ENCODE data around the gene RSF1. TPM values are rescaled to one million over a fixed set of nuclear protein-coding genes. Genes with fewer than 3 reads are reported as not detected.

Gene RSF1
- total RNA-seq, 4 donors from 2014 or later = 69.3 to 127 (median 77.0) TPM

- Histone ChIP-seq H3K27me3 (no peaks in the 10 kb centered on the region), H3K36me3 (peaks cover 0 to 39% (median 4%) of the 10 kb centered on the region in 3 donors), H3K27ac (no peak overlapping the region), H3K4me3 (no peak overlapping the region), H3K9me3 (peaks cover 0 to 18% (median 5%) of the 10 kb centered on the region in 4 donors), H3K4me1 (no peaks in the 10 kb centered on the region)
- TF ChIP-seq POLR2A (IDR thresholded peaks at IDR 0.05) = no peak
- no peak for TF ChIP-seq CTCF (IDR thresholded peaks at IDR 0.05)
- no peak for TF ChIP-seq EP300 (IDR thresholded peaks at IDR 0.05)
- DNase-seq (ENCODE audit: low spot score in 2 of 2) = no peak
- 94 to 95% methylated on average over 5 of the region's 5 CpGs for WGBS, 2 donors
These were observed 92.2 kb downstream of the RSF1 start for GRCh38 chr11:77728203-77728786.

GRCh38 chr11:77726524-77726923 lies 94.0 kb downstream of the RSF1 start:
- peaks cover 0 to 42% (median 0%) of the 10 kb centered on the region in 3 donors for H3K36me3 ChIP-seq
- H3K9me3 ChIP-seq = peaks cover 0 to 13% (median 5%) of the 10 kb centered on the region in 4 donors
- no peak for DNase-seq (ENCODE audit: low spot score in 2 of 2)
- no peak overlapping the region for H3K27ac ChIP-seq
- H3K4me1 ChIP-seq = no peaks in the 10 kb centered on the region
- H3K27me3 ChIP-seq = no peaks in the 10 kb centered on the region
- TF ChIP-seq POLR2A (IDR thresholded peaks at IDR 0.05) = no peak
- WGBS, 2 donors = 89% methylated on average over 2 of the region's 2 CpGs
- no peak overlapping the region for H3K4me3 ChIP-seq

- no peaks in the 10 kb centered on the region for H3K27me3 ChIP-seq
- WGBS, 2 donors = 73 to 78% methylated on average over 3 of the region's 3 CpGs
These were observed 95.1 kb downstream of the RSF1 start for GRCh38 chr11:77725433-77725832.

GRCh38 chr11:77724636-77725035 lies 95.9 kb downstream of the RSF1 start:
- H3K9me3 ChIP-seq = no peaks in the 10 kb centered on the region

More at GRCh38 chr11:77725433-77725832, 95.1 kb downstream of the RSF1 start:
- no peak overlapping the region for H3K27ac ChIP-seq
- H3K9me3 ChIP-seq = peaks cover 0 to 3% (median 1%) of the 10 kb centered on the region in 4 donors
- H3K4me1 ChIP-seq = no peaks in the 10 kb centered on the region
- no peak overlapping the region for H3K4me3 ChIP-seq
- peaks cover 0 to 34% (median 0%) of the 10 kb centered on the region in 3 donors for H3K36me3 ChIP-seq
- DNase-seq (ENCODE audit: low spot score in 2 of 2) = no peak
- no peak for TF ChIP-seq EP300 (IDR thresholded peaks at IDR 0.05)
- no peak for TF ChIP-seq CTCF (IDR thresholded peaks at IDR 0.05)
- TF ChIP-seq POLR2A (IDR thresholded peaks at IDR 0.05) = no peak

GRCh38 chr11:77723024-77723423 lies 97.5 kb downstream of the RSF1 start:
- DNase-seq (ENCODE audit: low spot score in 2 of 2) = no peak
- Histone ChIP-seq H3K4me1 (no peaks in the 10 kb centered on the region), H3K9me3 (no peaks in the 10 kb centered on the region), H3K27ac (no peak overlapping the region), H3K36me3 (peaks cover 0 to 34% (median 0%) of the 10 kb centered on the region in 3 donors), H3K27me3 (no peaks in the 10 kb centered on the region), H3K4me3 (no peak overlapping the region)
- 90 to 95% methylated on average over 2 of the region's 2 CpGs for WGBS, 2 donors
- TF ChIP-seq EP300 (IDR thresholded peaks at IDR 0.05) (no peak), POLR2A (IDR thresholded peaks at IDR 0.05) (no peak), CTCF (IDR thresholded peaks at IDR 0.05) (no peak)

More at GRCh38 chr11:77724636-77725035, 95.9 kb downstream of the RSF1 start:
- H3K4me1 ChIP-seq = no peaks in the 10 kb centered on the region
- H3K36me3 ChIP-seq = peaks cover 0 to 32% (median 0%) of the 10 kb centered on the region in 3 donors
- TF ChIP-seq EP300 (IDR thresholded peaks at IDR 0.05) (no peak), CTCF (IDR thresholded peaks at IDR 0.05) (no peak), POLR2A (IDR thresholded peaks at IDR 0.05) (no peak)
- no peak overlapping the region for H3K27ac ChIP-seq
- DNase-seq (ENCODE audit: low spot score in 2 of 2) = no peak
- H3K4me3 ChIP-seq = no peak overlapping the region
- WGBS, 2 donors = 78 to 80% methylated on average over 4 of the region's 4 CpGs
- no peaks in the 10 kb centered on the region for H3K27me3 ChIP-seq
